CD14-positive monocyte (primary cell): ENCODE measurements around the gene MMUT. TPM values are rescaled to one million over a fixed set of nuclear protein-coding genes. Genes with fewer than 3 reads are reported as not detected.

Experiments used
- DNase-seq, 3 donors: peaks; one replicate each; pipeline ENCODE4 v3.0.0-alpha.2; 2011 to 2022
- H2AFZ ChIP-seq: 2 replicates; pipeline ENCODE4 v1.6.0; 2012; ENCODE audit warnings: mild to moderate bottlenecking, low read depth, low read length, inconsistent platforms; ENCODE audit not compliant: insufficient read depth, poor library complexity, severe bottlenecking
- H3K27ac ChIP-seq, 2 donors: 1 replicate in 1 of 2; 2 replicates in 1 of 2; pipeline ENCODE4 v1.5.1; 2012 to 2013; ENCODE audit warnings: low read length in 2 of 2, control low read depth in 1 of 2, inconsistent platforms in 1 of 2, low read depth in 1 of 2, mild to moderate bottlenecking in 1 of 2
- H3K27me3 ChIP-seq, 2 donors: one replicate each; pipeline versions ENCODE4 v1.6.0 to v1.6.1; 2011 to 2013; ENCODE audit warnings: low read length in 2 of 2; ENCODE audit not compliant: control insufficient read depth in 2 of 2, insufficient read depth in 2 of 2
- H3K36me3 ChIP-seq, 2 donors: replicated peaks in 1 of 2; 1 replicate in 1 of 2; 2 replicates in 1 of 2; pipeline versions ENCODE4 v1.5.1 to v1.6.1; 2012 to 2013; ENCODE audit warnings: low read length in 2 of 2, control low read depth in 1 of 2, inconsistent platforms in 1 of 2, mild to moderate bottlenecking in 1 of 2; ENCODE audit not compliant: insufficient read depth in 2 of 2, control insufficient read depth in 1 of 2
- H3K4me1 ChIP-seq, 2 donors: 1 replicate in 1 of 2; 2 replicates in 1 of 2; pipeline versions ENCODE4 v1.5.1 to v1.6.1; 2012 to 2013; ENCODE audit warnings: low read length in 2 of 2, control low read depth in 1 of 2, inconsistent platforms in 1 of 2, mild to moderate bottlenecking in 1 of 2, moderate library complexity in 1 of 2; ENCODE audit not compliant: insufficient read depth in 2 of 2, control insufficient read depth in 1 of 2
- H3K4me2 ChIP-seq: replicated peaks from 2 replicates; pipeline ENCODE3; 2012; ENCODE audit warnings: low read length, moderate library complexity, mild to moderate bottlenecking; ENCODE audit not compliant: poor library complexity, severe bottlenecking; ENCODE audit errors: extremely low read depth
- H3K4me3 ChIP-seq, 3 experiments: fragments of 200-600 bp in 1 of 3; sonication (generic) in 1 of 3; replicated peaks in 1 of 3; 1 replicate in 2 of 3; 2 replicates in 1 of 3; pipeline ENCODE4 v1.5.1; 2011 to 2013; ENCODE audit warnings: low read length in 3 of 3, mild to moderate bottlenecking in 3 of 3, control low read depth in 2 of 3, low read depth in 2 of 3, inconsistent platforms in 1 of 3, moderate library complexity in 1 of 3
- H3K79me2 ChIP-seq: 2 replicates; pipeline ENCODE4 v1.6.0; 2012; ENCODE audit warnings: mild to moderate bottlenecking, control low read depth, inconsistent platforms, low read length, moderate library complexity; ENCODE audit not compliant: insufficient read depth
- H3K9ac ChIP-seq: 2 replicates; pipeline ENCODE4 v1.6.0; 2017; ENCODE audit warnings: low read length, mild to moderate bottlenecking; ENCODE audit not compliant: insufficient read depth, poor library complexity, severe bottlenecking
- H3K9me3 ChIP-seq, 2 donors: replicated peaks in 1 of 2; 1 replicate in 1 of 2; 2 replicates in 1 of 2; pipeline versions ENCODE4 v1.5.1 to v1.6.1; 2012 to 2013; ENCODE audit warnings: low read length in 2 of 2, control low read depth in 1 of 2; ENCODE audit not compliant: control insufficient read depth in 1 of 2, insufficient read depth in 1 of 2
- H4K20me1 ChIP-seq: 2 replicates; pipeline ENCODE4 v1.6.0; 2012; ENCODE audit warnings: mild to moderate bottlenecking, low read length, control low read depth, moderate library complexity; ENCODE audit not compliant: insufficient read depth
- H3K27ac Mint-ChIP-seq, 7 donors: one replicate each; pipeline ENCODE4 v1.8.0; 2020; ENCODE audit warnings: mild to moderate bottlenecking in 7 of 7, mixed read lengths in 7 of 7, moderate library complexity in 6 of 7, inconsistent platforms in 2 of 7
- H3K27me3 Mint-ChIP-seq, 3 donors: one replicate each; pipeline ENCODE4 v1.8.0; 2021 to 2022; ENCODE audit warnings: low read depth in 3 of 3, mild to moderate bottlenecking in 3 of 3, mixed read lengths in 3 of 3, moderate library complexity in 3 of 3, inconsistent platforms in 1 of 3
- H3K36me3 Mint-ChIP-seq, 2 donors: one replicate each; pipeline ENCODE4 v1.8.0; 2020; ENCODE audit warnings: mixed read lengths in 2 of 2, inconsistent platforms in 1 of 2, mild to moderate bottlenecking in 1 of 2
- H3K4me1 Mint-ChIP-seq: one replicate; pipeline ENCODE4 v1.8.0; 2020; ENCODE audit warnings: mild to moderate bottlenecking, mixed read lengths
- H3K4me3 Mint-ChIP-seq, 2 donors: one replicate each; pipeline ENCODE4 v1.8.0; 2020; ENCODE audit warnings: mild to moderate bottlenecking in 2 of 2, mixed read lengths in 2 of 2, moderate library complexity in 1 of 2
- H3K9me3 Mint-ChIP-seq, 7 donors: one replicate each; pipeline ENCODE4 v1.8.0; 2020 to 2022; ENCODE audit warnings: mixed read lengths in 7 of 7, mild to moderate bottlenecking in 6 of 7, moderate library complexity in 6 of 7, inconsistent platforms in 2 of 7
- CTCF ChIP-seq: fragments of 200-600 bp; IDR thresholded peaks from one replicate; pipeline ENCODE4 v1.8.0; 2022; ENCODE audit warnings: antibody characterized with exemption, mild to moderate bottlenecking
- WGBS: methylation state at CpG from one replicate; pipeline ENCODE4 v1.1.5; 2013; ENCODE audit warnings: missing lambda C conversion rate; ENCODE audit not compliant: insufficient coverage; 5-methylcytosine and 5-hydroxymethylcytosine counted together
- intact Hi-C, 2 donors: fragments of 100-400 bp; cut with micrococcal nuclease; formaldehyde crosslinking; loops; one replicate each; pipeline versions ENCODE4 v1.15.0 to v1.15.1; 2023
- polyA plus RNA-seq, 3 donors: library from polyadenylated mRNA; depleted of rRNA in 1 of 3; unstranded in 2 of 3; stranded (reverse) in 1 of 3; fragments of 300-500 nt in 2 of 3; fragments of >200 nt in 1 of 3; fragmentation: Illumina TruSeq in 2 of 3; gene quantifications; 1 replicate in 2 of 3; 2 replicates in 1 of 3; pipeline ENCODE4 v1.2.3, GENCODE V29; 2012 to 2021

The MMUT gene
- polyA plus RNA-seq, 3 donors: 3.2 to 9.2 (median 6.4) TPM

GRCh38 chr6:49384904-49385303 is 78.1 kb downstream of the MMUT start:
- WGBS: no CpG with 5 or more reads among the region's 2 CpGs
- Mint-ChIP-seq H3K9me3 (peaks cover 3 to 18% (median 5%) of the 10 kb centered on the region in 7 donors), H3K27me3 (peaks cover 0 to 1% (median 0%) of the 10 kb centered on the region in 3 donors), H3K27ac (no peak overlapping the region), H3K4me3 (no peak overlapping the region), H3K4me1 (no peaks in the 10 kb centered on the region), H3K36me3 (no peaks in the 10 kb centered on the region)
- no peak for TF ChIP-seq CTCF
- intact Hi-C loops: no loop called here
- H3K9me3 ChIP-seq: peaks cover 0 to 4% of the 10 kb centered on the region in 2 donors
- no peak overlapping the region for H3K9ac ChIP-seq
- no peak overlapping the region for H2AFZ ChIP-seq
- no peak overlapping the region for H3K4me3 ChIP-seq
- H3K4me1 ChIP-seq: no peaks in the 10 kb centered on the region
- no peak overlapping the region for H3K27ac ChIP-seq
- H3K4me2 ChIP-seq: no peak overlapping the region
- H3K27me3 ChIP-seq: no peaks in the 10 kb centered on the region
- no peaks in the 10 kb centered on the region for H3K36me3 ChIP-seq
- no peaks in the 10 kb centered on the region for H3K79me2 ChIP-seq
- no peak for DNase-seq
- no peaks in the 10 kb centered on the region for H4K20me1 ChIP-seq

Other genes with a start within 250 kb of the MMUT start
- 1 to 10 TPM in 2 of 3 donors, under 1 TPM in 1; 0.87 to 3.3 (median 3.0) TPM for gene CENPQ, start 117 bp upstream of the MMUT start, polyA plus RNA-seq
- not detected for gene GLYATL3, start 36.7 kb upstream of the MMUT start, polyA plus RNA-seq
- gene C6orf141, start 87.4 kb upstream of the MMUT start, polyA plus RNA-seq: not detected
- gene RHAG, start 173.6 kb upstream of the MMUT start, polyA plus RNA-seq: not detected